ENCODE data around the gene FER1L5.

FER1L5 gene

DNA sequence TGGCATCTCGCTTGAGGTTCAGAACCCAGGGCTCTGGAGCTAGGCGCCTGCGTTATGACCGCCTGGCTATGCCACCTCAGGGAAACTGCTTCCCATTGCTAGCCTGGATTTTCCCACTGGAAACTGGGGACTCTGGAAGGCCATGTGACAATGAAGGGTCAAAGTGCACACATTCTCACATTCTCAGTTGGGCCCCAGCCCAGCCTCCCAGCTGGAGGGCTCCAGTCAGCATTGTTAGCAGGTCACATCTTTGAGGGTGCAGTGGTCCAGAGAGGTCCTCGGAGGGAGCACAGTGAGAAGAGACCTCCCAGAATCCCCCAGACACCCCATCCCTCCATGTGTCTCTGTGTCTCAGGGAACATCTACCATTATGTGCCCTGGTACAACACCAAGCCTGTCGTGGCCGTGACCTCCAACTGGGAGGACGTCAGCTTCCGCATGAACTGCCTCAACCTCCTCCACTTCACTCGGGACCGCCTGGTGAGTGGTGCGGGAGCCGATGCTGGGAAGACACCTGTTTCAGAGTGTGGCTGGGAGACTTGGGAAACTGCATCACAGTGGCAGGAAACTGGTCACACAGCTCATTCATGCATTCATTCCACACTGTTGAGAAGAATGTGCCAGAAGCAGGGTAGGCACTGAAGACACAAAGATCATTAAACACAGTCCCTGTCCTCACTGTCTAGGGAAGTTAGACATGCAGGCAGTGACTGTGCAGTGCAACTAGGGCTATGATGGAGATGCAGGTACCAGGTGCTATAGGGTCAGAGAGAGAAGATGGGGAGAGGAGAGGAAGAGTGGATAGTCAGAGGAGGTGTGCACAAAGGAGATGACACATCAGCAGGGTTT is 41.6 kb downstream of the FER1L5 start:
- no peak for DNase-seq

DNA sequence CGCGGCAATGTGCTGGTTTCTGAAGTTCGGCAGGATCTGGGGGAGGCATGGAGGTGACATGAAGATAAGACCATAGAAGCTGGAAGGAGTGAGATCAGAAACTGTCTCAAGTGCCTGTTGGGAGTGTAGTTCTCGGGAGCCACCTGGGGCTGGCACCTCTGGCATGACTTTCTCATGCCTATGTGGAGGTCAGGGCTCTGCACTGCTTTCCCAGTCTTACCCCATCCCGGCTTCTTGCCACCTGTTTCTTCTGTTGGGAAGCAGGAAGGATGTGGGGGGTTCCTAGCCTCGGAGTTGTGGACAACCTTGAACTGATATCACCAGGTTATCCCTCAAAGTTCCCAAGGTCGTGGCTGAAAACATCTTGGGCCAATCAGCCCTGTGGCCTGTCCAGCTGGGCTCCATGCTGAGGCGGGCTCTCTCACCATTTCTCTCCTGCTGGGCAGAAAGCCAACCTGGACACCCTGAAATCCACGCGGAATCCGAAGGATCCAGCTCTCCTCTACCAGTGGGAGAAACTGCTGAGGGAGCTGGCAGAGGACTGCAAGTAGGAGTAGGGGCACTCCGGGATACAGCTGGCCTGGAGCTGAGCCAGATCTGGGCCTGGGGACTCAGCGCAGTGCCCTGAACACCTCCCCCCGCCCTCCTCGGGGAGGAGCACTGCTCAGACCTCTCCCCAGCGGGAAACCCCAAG is 42.5 kb downstream of the FER1L5 start:
- no peak for DNase-seq

DNA sequence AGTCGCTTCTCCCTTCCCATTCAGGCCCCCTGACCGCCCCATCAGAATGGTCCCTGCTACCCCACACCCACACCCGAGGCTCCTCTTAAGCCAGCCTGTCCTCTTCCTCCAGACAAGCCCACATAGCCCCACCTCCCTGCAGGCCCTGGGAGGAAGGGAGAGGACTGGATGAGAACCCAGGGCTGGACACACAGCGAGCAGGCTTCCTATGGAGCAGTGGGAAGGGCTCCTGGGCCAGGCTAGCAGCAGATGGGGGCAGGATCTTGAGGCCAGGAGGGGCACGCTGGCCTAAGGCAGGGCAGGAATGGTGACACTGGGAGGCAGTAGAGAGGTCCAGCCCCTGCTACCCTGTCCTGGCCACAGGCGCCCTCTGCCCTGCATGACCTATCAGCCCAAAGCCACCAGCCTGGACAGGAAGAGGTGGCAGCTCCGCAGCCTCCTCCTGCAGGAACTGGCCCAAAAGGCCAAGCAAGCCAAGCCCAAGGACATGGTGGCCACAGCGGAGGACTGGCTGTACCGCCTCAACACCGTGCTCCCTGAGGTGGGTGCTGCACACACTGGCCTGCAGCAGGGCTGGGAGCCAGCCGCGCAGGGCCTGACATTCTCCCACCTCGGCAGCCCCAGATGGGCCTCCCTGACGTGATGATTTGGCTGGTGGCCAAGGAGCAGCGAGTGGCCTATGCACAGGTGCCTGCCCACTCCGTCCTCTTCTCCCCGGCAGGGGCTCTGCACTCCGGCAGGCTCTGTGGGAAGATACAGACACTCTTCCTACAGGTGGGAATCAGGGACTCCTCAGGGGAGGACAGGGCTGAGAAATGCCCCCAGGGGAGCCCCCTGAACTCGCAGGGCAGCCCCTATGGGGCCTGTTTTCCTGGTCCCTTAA is 43.3 kb downstream of the FER1L5 start:
- DNase-seq = no peak

DNA sequence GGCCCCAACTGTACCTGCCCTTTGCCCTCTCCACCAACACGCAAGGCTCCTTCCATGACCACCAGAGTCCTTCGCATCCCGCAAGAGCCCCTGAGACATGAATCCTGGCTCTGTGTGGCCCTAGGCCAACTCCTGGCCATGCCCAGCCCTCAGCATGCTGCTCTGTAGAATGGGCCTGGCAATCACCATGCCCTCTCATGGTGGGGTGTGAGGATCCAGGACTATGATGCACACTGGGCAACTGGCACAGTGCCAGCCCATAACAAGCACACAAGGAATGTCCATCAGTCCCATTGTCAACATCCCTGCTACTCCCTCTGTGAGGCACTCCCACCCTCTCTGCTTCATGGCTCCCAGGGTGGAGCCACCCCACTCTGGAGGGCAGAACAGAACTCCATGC is 44.7 kb downstream of the FER1L5 start:
- no peak for DNase-seq

DNA sequence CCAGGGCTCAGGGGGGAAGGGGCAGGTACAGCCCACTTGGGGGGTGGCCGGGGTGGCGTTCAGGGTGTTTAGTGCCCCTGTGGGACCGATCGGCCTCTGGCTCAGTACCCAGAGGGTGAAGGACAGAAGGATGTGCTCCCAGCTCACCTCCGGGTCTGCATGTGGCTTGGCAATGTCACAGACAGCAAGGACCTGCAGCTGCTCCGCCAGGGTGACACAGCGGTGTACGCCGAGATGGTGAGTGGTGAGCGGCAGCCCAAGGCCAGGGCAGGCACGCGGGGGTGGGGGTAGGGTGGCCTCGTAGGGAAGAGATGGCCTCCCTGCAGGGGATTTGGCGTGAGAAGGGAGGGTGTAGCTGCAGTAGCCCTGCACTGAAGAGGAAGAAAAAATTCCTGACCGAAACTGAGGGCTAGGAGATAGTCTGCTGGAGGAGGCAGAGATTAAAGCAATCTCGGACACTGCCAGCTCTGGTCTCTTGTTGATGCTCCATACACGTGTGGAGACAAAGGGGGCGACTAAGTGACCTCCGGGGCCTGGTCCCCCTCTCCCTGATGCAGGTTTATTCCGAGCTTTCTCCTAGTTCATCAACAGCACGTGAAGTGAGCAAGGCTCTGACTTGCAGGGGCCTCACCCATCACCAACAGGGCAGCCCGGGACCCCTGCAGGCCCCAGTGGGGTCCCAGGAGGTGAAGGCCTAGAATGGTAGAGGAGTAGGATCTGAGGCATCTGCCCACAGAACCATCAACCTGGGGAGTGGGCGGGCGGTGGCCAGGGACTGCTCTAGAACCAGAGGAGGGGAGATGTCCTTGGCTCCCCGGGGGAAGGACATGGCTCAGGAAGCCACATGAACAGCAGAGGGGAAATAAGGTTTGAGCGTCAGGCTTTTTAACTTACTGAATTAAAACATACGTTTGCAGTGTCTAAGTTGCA is 45.4 kb downstream of the FER1L5 start:
- DNase-seq = no peak

DNA sequence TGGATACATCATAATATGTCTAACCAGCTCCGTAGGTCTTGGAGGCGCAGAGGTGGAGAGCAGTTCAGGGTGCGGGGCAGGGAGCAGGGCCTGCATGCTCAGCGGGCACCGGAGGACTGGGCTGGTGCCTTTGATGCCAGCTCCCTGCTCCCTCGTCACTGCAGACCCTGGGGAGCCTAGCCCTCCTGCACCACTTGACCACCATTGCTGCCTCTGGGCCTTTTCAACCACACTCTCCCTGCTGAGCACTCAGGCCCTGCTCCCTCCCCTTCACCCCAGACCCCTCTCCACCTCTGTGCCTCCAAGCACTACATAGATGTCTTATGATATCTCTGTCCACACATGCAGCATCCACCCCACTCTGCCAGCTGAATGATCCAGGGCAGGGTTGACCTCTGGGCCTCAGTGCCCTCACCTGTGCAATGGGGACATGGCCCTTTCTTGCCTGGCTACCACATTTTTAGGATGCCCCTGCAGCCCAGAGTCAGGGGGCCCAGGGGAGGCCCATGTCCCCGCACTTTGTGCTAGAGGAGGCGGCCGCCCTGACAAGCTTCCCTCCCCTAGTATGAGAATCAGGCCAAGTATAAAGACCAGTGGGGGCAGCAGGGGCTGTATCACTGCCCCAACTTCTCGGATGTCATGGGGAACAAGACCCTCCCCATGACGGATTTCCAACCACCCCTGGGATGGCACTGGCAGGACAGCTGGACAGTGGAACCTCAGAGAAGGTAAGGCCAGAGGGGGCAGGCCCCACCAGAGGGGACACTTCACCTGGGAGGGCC is 46.3 kb downstream of the FER1L5 start:
- DNase-seq = no peak

DNA sequence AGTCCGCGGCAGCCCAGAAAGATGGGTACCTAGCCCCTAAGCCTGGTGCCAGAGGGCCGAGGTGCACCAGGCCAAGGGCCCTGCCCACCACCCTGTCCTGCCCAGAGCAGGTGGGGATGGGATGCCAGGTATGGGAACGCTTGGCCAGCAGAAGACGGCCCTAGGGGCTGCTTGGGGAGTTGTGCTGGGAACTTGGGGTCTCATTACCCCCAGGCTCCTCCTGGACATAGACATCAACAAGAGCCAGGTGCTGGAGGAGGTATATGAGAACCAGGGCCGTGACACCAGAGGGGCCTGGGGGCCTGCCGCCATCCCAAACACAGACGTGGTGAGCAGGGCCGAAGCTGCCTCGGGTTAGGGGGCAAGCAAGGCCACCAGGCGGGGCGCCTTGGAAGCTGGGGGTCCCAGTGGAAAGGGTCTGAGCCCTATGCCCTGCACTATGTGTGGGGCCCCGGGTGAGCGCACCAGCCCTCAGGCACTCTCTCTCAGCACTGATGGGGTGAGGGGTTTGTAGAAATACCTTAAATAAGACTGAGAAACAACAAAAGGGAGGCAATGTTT is 46.9 kb downstream of the FER1L5 start:
- no peak for DNase-seq

DNA sequence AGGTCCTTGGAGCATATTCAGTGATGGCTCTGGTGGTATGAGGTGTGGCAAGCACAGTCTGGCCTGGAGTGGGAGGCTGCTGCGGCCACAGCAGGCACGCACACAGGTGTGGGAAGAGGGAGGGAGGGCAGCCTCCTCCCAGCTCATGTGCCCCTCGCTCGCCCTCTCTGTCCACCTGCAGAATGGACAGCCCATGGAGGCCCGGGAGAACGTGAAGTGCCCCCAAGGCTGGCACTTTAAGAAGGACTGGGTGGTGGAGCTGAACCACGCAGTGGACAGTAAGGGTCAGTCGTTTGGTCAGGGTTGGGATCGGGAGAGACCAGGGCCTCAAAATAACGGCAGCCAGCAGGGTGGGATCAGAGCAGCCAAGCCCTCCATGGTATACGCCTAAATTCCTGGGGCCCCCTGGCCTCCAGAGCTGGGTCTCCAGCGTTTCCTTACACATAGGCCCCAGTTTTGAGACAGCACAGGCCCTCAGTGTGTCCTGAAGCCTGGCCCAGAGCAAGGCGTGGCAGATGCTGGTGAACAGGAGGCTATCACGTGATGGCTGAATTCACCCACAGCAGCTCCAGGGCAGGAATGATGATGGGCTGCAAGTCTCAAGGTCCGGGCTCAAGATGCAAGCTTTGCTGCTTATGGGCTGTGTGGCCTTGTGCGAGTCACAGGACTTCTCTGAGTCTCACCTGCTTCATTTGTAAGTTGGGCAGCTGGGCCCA is 47.9 kb downstream of the FER1L5 start:
- DNase-seq = no peak

DNA sequence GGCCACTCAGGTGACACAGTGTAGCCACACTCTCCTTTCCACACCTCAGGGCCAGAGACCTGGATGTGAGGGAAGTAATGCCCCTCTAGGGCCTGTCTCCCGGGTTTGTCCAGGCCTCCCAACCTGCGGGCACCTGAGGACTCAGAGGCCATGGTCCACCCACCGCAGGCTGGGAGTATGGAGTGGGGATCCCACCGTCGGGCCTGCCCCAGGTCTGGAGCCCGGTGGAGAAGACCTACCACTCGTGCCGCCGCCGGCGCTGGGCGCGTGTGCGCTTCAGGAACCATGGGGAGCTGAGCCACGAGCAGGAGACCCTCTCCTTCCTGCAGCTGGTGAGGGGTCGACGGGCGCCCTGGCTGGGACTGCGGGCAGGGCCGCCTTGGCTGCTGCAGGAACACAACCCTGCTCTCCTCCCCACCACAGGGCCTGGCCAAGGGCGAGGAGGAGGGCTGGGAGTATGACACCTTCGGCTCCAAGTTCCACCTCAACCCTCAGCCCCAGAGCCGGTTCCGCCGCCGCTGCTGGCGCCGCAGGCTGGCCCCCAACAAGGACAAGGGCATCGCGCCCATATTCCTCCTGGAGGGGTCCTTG is 48.6 kb downstream of the FER1L5 start:
- no peak for DNase-seq

DNA sequence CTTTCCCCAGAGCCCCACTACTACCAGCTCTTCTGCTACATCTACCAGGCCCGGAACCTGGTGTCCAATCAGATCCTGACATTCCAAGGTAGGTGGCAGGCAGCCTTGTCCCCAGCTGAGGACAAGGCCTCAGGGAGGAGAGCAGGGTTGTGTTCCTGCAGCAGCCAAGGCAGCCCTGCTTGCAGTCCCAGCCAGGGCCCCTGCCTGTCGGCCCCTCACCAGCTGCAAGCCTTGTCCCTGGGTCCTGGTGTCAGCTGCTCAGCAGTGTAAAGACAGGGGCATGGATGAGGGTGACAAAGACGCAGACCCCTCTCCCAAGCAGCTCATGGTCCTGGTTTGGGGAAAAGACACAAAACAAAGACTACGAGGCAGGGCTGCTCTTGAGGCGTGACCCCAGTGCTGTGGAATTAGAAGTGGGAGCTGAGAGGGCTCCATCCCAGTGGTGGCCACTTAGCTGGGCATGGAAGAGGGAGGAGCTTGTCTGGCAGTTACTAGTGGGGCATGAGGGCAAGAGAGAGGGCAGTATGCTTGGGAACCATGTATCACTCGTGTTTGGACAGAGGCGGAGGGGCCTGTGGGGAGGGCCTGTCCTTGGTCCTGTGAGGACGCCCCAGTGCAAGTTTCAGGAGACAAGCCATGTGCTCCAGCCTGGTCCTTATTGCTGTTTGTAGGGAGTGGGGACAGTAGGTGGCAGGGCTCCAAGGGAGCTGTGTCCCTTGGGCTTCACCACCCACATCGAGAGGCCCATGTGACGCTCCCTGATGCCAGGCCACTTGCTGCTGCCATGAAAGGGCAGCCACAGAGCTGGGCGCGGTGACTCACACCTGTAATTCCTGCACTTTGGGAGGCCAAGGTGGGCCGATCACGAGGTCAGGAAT is 49.8 kb downstream of the FER1L5 start:
- DNase-seq = no peak

DNA sequence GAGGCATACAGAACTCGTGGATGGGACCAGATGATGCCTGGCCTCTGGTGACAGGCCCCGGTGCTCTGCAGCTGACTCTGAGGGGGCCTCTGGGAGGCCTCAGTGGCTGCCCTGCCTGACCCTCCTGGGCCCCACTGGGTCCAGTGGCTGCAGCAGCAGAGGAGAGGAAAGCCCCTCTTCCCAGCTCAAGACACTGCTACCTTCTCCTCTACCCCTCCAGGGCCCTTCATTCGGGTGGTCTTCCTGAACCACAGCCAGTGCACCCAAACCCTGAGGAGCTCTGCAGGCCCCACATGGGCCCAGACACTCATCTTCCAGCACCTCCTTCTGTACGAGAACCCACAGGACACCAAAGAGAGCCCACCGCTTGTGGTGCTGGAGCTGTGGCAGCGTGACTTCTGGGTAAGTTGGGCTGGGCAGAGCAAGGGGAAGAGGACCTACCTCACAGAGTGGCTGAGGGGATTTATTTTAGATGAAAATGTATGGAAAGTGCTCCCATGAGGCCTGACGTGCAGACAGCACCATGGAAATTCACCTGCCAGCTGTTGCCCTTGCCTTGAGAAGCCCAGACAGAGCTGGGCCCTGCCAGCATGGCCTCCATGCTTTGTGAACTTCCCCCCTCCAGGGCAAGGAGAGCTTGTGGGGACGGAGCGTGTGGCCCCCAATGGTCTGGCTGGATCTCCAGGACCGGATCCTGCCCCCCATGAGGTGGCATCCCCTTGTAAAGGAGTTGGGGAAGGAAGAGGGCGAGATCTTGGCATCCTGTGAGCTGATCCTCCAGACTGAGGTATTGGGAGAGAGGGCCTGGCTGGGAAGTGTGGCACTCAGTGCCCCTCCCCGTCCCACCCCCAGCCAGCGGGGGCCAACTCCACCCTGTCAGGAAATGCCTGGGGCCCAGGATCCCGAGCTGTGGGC is 51.0 kb downstream of the FER1L5 start:
- DNase-seq = no peak

DNA sequence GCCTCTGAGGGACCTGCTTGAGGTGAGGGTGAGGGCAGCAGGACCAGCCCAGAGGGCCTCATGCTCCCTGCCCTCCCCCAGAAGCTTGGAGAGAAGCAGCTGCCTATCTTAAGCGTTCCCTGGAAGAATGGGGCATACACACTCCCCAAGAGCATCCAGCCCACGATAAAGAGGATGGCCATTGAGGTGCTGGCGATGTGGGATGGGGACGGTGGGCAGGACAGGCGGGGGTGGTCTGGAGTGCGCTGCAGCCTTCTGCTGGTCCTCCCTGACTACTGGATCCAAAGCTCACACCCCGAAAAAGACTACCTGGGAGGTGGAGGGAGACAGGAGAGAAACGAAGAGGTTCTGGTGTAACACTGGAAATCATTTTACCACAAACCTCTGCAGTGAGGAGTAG is 51.7 kb downstream of the FER1L5 start:
- no peak for DNase-seq

DNA sequence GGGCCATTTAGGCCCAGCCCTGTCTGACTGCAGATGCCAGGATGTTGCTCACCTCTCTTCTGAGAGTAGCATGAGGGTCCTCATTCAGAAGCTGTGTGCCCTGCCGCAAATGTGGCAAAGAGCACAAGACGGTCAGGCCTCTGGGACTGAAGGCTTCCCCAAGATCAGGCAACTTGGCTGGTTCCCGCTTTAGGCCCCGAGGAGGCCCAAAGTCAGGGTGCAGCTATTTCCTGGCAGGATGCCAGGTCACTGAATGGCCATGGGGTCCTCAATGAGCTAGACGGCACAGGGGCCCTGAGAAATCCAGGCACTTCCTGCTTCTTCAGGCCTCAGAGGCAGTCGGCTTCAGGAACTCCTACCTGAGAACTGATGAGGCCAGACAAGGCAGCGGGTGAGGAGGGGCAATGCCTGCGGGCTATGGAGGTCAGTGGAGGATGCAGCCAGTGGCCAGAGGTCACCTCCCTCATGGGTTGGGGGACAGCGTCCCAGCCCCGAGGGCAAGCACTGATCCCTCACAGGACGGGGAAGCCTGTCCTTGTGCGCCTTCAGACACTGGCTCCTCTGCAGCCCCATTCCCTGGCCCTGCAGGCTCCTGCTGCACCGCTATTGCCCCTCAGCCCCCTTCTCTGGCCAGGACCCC is 52.4 kb downstream of the FER1L5 start:
- DNase-seq = no peak

DNA sequence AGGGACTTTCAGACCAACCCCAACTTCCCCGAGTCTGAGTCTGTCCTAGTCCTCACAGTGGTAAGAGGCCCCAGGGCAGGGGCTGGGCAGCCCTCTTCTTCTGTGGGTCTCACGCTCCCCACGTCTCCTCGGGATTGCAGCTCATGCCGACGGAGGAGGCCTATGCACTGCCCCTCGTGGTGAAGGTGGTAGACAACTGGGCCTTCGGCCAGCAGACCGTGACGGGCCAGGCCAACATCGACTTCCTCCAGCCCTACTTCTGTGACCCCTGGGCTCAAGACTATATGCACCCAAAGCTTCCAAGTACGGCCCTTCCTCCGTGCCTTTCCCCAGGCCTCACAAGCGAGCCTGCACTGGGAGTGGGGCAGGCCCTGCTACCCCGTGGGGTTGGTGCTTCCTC is 53.0 kb downstream of the FER1L5 start:
- no peak for DNase-seq

DNA sequence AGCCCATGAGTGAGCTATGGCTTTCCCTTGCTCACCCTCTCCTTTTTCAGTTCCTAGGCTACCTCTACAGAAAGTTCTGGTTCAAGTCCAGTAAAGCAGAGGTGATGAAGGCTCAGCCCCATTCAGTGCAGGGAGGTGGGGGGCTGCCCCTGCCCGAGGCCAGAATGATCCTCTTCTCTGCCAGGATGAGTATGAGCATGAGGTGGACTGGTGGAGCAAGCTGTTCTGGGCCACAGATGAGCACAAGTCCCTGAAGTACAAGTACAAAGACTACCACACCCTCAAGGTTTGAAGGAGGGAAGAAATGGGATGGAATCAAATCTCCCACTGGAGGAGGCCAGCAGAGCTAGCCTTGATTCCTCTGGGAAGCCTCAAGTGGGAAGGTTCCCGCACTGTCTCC is 54.9 kb downstream of the FER1L5 start:
- DNase-seq = no peak

DNA sequence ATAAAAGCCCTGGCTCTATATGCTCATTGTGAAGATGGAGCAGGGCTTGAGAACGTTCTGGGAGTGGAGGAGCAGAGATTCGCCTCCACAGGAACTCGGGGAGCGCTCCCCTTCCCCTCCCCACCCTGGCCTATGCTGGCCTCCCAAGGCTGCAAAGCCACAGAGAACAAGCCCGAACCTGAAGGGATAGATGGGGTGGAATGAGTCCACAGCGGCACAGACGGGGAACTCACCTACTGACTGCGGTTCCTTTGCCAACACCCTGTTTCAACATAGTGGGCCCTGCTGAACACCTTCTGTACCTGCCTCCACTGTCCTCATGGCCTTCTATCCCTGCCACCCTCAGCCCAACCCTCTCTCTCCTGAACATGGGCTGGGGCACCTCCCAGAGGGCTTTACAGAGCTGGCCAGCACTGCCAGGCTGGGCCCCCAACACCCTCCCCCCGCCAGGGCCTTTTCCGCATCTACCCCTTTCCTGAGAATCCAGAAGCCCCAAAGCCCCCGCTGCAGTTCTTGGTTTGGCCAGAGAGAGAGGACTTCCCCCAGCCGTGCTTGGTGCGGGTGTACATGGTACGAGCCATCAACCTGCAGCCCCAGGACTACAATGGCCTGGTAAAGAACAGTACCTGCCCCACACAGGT is 55.8 kb downstream of the FER1L5 start:
- no peak for DNase-seq

DNA sequence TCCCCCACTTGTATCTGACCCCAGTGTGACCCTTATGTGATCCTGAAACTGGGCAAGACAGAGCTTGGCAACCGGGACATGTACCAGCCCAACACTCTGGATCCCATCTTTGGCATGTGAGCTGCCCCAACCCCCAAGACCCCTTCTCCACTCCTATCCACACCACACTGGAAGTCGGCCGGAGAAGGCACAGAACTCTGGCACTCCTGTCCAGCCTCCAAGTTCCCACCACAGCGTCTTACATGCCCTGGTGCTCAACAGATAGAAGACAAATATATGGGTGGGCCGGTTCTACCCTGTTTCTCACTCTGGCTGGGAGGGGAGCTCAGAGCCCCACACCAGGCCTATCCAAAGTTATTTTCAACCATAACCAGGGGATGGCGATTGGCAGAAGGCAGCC is 56.5 kb downstream of the FER1L5 start:
- no peak for DNase-seq

All from stimulated activated CD4-positive, alpha-beta T cell treated with anti-CD3 and anti-CD28 coated beads, Interleukin-15, amount 100 ng/mL, for 24 hours (primary cell).